Measurements from ENCODE around the gene TP53TG3. TPM values are rescaled to one million over a fixed set of nuclear protein-coding genes. Genes with fewer than 3 reads are reported as not detected.
"Not testable (repeated sequence)": the region's sequence is repeated elsewhere in the genome, so short reads cannot be mapped to it uniquely, and the experiment has no call there.

The TP53TG3 gene
- total RNA-seq, 1 experiment from 2014 or later, result not detected

GRCh38 chr16:32646177-32646576, 29.8 kb downstream of the TP53TG3 start:
- H3K27me3 Mint-ChIP-seq (ENCODE audit: low read depth), result not testable (repeated sequence)

GRCh38 chr16:32645278-32645908, 30.6 kb downstream of the TP53TG3 start:
- not testable (repeated sequence) for H4K5ac ChIP-seq (ENCODE audit: insufficient read length, low read depth, low read length); H2BK15ac ChIP-seq (ENCODE audit: low read depth, low read length); H3T11ph ChIP-seq (ENCODE audit: low read length); H2BK120ac ChIP-seq (ENCODE audit: low read depth, low read length, poor library complexity, severe bottlenecking); H3K27ac Mint-ChIP-seq; H4K91ac ChIP-seq (ENCODE audit: insufficient read length, low read depth, low read length); H3K14ac ChIP-seq (ENCODE audit: insufficient read depth, low read length); H4K20me1 ChIP-seq (ENCODE audit: control insufficient read depth, insufficient read depth, insufficient read length); H3K4ac ChIP-seq (ENCODE audit: low read depth, low read length); H3K18ac ChIP-seq (ENCODE audit: insufficient read length, low read depth, low read length); H3K4me3 Mint-ChIP-seq; H2AFZ ChIP-seq (ENCODE audit: low read length); H3K56ac ChIP-seq (ENCODE audit: insufficient read length, low read depth, low read length); H3K27ac ChIP-seq (ENCODE audit: insufficient read length, low read depth, low read length); H3K9ac ChIP-seq (ENCODE audit: extremely low read depth, insufficient read length, low read length); H2BK12ac ChIP-seq (ENCODE audit: insufficient read length, low read depth, low read length); H3K4me1 ChIP-seq (ENCODE audit: insufficient read depth, low read length); H3K4me1 Mint-ChIP-seq; H3K27me3 Mint-ChIP-seq (ENCODE audit: low read depth); H3K79me2 ChIP-seq (ENCODE audit: insufficient read depth, low read length); H3K23me2 ChIP-seq (ENCODE audit: insufficient read length, low read depth, low read length, poor library complexity, severe bottlenecking); H3K79me1 ChIP-seq (ENCODE audit: insufficient read depth, low read depth, low read length, poor library complexity, severe bottlenecking); H3K4me2 ChIP-seq (ENCODE audit: insufficient read depth, insufficient read length, low read length); H2BK5ac ChIP-seq (ENCODE audit: insufficient read length, low read length); H3K23ac ChIP-seq (ENCODE audit: insufficient read length, low read depth, low read length); H3K9me3 ChIP-seq (ENCODE audit: control insufficient read depth, low read depth, low read length); H2AK5ac ChIP-seq (ENCODE audit: insufficient read length, low read length); H2BK20ac ChIP-seq (ENCODE audit: low read depth, low read length, poor library complexity, severe bottlenecking); H4K8ac ChIP-seq (replicated peaks; ENCODE audit: insufficient read length, low read depth, low read length); DNase-seq; H3K27me3 ChIP-seq (ENCODE audit: insufficient read depth, low read length)
- Mint-ChIP-seq H3K9me3 (peaks cover 24 to 26% of the 10 kb centered on the region in 2 experiments), H3K36me3 (ENCODE audit: insufficient read depth in 1 of 3, low read depth in 3 of 3) (peaks cover 14 to 16% (median 16%) of the 10 kb centered on the region in 3 experiments; a peak in 6 of 7 replicates)
- 100% methylated on average over 5 of the region's 6 CpGs for WGBS (ENCODE audit: extremely low coverage, insufficient read length, low lambda C conversion rate)

More at GRCh38 chr16:32646177-32646576, 29.8 kb downstream of the TP53TG3 start:
- H3K4me1 ChIP-seq (ENCODE audit: insufficient read depth, low read length); H3K27ac ChIP-seq (ENCODE audit: insufficient read length, low read depth, low read length); H3K14ac ChIP-seq (ENCODE audit: insufficient read depth, low read length); H3K27ac Mint-ChIP-seq; H4K5ac ChIP-seq (ENCODE audit: insufficient read length, low read depth, low read length); H3K56ac ChIP-seq (ENCODE audit: insufficient read length, low read depth, low read length); H2BK5ac ChIP-seq (ENCODE audit: insufficient read length, low read length); H2AFZ ChIP-seq (ENCODE audit: low read length); H3T11ph ChIP-seq (ENCODE audit: low read length); H3K9ac ChIP-seq (ENCODE audit: extremely low read depth, insufficient read length, low read length); H4K8ac ChIP-seq (replicated peaks; ENCODE audit: insufficient read length, low read depth, low read length); H2BK12ac ChIP-seq (ENCODE audit: insufficient read length, low read depth, low read length); H2BK120ac ChIP-seq (ENCODE audit: low read depth, low read length, poor library complexity, severe bottlenecking); H3K4me1 Mint-ChIP-seq; H2BK20ac ChIP-seq (ENCODE audit: low read depth, low read length, poor library complexity, severe bottlenecking); H3K79me1 ChIP-seq (ENCODE audit: insufficient read depth, low read depth, low read length, poor library complexity, severe bottlenecking); H3K79me2 ChIP-seq (ENCODE audit: insufficient read depth, low read length); H3K4me2 ChIP-seq (ENCODE audit: insufficient read depth, insufficient read length, low read length); H4K20me1 ChIP-seq (ENCODE audit: control insufficient read depth, insufficient read depth, insufficient read length); H3K18ac ChIP-seq (ENCODE audit: insufficient read length, low read depth, low read length); H4K91ac ChIP-seq (ENCODE audit: insufficient read length, low read depth, low read length); DNase-seq; H3K23me2 ChIP-seq (ENCODE audit: insufficient read length, low read depth, low read length, poor library complexity, severe bottlenecking); H3K9me3 ChIP-seq (ENCODE audit: control insufficient read depth, low read depth, low read length); H3K27me3 ChIP-seq (ENCODE audit: insufficient read depth, low read length); H2BK15ac ChIP-seq (ENCODE audit: low read depth, low read length); H3K23ac ChIP-seq (ENCODE audit: insufficient read length, low read depth, low read length); H3K4me3 Mint-ChIP-seq; H3K4ac ChIP-seq (ENCODE audit: low read depth, low read length); H2AK5ac ChIP-seq (ENCODE audit: insufficient read length, low read length): not testable (repeated sequence)
- Mint-ChIP-seq H3K9me3 (peaks cover 24 to 26% of the 10 kb centered on the region in 2 experiments), H3K36me3 (ENCODE audit: insufficient read depth in 1 of 3, low read depth in 3 of 3) (peaks cover 14 to 16% (median 16%) of the 10 kb centered on the region in 3 experiments; a peak in 6 of 7 replicates)
- no CpG with 5 or more reads among the region's 2 CpGs for WGBS (ENCODE audit: extremely low coverage, insufficient read length, low lambda C conversion rate)

Measured in H9 (cell line).